Endothelial cell of hepatic sinusoid (primary cell): Measurements from ENCODE around the gene NECTIN1.

Source experiments
- in situ Hi-C: cut with HindIII; loops from 2 replicates; pipeline ENCODE4 v1.10.0; 2017; ENCODE audit warnings: low sequenced_read_pairs

Gene NECTIN1

DNA sequence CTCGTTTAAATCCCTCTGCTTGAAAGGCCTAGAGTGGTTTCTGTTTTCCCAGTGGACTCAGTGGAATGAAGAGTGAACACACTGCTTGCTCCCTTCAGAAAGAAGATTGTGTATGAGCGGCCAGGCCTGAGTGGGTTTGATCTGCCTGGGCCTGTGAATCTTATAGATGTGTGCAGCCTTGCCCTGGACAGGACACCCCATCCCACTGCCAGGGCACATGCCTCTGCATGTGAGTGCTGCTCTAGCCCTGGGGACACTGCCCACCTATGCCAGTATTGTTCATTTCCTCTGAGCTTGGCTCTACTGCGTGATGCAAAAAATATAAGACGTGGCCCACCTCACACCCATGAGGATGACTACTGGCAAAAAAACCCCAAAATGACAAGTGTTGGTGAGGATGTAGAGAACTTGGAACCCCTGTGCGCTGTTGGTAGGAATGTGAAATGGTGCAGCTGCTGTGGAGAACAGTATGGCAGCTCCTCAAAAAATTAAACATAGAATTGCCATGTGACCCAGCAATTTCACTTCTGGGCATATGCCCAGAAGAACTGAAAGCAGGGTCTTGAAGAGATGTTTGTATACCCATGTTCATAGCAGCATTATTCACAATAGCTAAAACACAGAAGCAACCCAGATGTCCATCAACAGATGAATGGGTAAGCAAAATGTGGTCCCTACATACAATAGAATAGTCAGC, 27.3 kb upstream of the NECTIN1 start:
- in situ Hi-C loops, result loop anchor here (10.0 to 25.0 kb wide), 2 partner anchors 92 to 244 kb away; no protein-coding TSS in a partner anchor

DNA sequence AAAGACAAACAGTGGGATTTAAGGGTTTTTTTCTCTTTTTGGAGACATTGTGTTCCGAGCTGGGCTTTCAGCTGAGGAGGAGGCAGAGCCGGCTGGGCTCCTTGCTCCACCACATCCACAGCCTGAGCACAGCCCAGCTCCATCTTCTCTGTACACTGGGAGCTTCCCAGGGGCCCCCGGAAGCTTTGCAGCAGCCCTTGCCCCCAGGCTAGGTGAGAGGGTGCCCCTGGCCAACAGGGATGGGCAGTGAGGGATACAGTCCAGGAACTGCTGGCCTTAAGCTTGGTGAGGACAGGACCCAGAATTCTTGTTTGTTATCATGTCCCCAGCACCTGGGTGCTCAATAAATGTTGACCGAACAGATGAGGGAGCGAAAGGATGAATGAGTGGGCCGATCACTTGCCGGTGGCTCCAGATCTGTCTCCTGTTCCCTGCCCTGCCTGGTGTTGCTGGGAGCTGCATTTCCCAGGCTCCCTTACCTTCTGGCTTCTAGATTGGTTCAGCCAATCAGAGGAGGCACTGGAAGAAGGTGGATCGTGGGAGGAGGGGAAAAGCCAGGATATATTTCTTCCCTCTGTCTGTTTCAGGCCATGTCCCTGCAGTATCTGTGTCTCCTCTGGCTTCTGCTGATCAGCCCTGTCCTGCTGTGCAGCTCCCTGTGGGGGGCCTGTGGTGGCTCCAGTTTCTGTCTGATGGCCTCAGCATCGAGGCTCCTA, 26.5 kb upstream of the NECTIN1 start:
- in situ Hi-C loops, result loop anchor here (10.0 to 25.0 kb wide), 2 partner anchors 91 to 243 kb away; no protein-coding TSS in a partner anchor

DNA sequence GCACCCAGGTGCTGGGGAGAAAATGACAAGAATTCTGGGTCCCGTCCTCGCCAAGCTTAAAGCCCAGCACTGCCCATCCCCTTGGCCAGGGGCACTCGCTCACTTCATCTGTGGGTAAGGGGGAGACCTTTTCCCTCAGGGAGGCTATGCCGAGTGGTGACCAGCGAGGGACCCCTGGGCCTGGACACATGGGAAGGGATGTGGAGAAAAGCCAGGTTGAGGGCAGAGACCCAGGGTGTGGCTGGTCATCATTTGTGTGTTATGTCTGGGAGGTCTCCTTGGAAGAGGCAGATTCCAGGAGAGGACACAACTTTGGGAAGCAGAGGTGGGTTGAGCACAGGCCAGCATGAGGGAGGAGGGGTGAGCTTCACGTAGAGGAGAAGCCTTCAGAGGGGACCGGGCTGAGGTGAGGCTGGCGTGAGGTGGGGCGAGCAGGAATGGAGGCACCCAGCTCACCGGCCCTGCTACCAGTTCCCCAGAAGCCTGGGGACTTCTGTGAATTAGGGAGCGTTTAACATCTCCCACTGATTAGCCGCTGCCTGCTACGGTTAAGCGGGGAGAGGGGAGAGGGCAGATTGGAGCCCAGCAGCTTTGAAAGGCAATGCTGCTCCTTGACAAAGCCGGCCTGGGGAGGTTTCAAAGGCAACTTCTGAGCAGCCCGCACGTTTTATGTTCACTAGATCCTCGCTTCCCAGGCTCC, 25.8 kb upstream of the NECTIN1 start:
- in situ Hi-C loops, result loop anchor here (10.0 to 25.0 kb wide), 2 partner anchors 90 to 243 kb away; no protein-coding TSS in a partner anchor

DNA sequence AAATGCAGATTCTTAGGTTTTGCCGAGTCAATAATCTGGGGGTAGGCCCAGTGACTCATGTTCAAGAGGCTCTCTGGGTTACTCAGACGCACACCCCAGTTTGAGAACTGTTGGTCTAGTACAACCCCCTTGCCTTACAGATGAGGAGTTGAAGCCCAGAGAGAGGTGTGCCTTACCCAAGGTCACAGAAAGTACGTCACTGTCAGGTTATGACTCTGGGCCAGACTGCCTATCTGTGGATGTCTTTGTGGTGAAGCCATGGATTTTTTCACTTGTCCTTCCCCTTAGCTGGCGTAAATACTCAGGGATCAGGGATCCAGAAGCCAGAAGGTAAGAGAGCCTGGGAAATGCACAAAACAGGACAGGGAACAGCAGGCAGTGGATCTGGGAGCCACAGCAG, 25.2 kb upstream of the NECTIN1 start:
- in situ Hi-C loops, result loop anchor here (10.0 to 25.0 kb wide), 2 partner anchors 89 to 242 kb away; no protein-coding TSS in a partner anchor

DNA sequence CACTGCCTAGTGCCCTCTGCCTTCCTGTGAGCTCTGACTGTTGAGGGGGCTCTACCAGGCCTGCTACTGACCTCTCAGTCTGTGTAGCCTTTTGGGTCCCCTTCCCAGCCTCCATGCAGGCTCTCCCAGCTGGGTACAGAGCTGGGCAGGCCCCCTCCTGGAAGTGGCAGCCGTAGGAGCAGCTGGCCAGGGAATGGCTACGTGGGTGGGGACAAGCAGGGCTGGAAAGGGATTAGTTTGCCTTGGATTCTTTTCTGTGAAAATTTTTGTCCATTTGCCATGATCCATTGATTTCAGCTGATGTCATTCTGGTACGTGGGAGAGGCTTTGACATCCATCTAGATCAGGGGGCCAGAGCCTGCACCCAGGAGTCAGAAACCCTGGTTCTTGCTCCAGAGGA, 23.9 kb upstream of the NECTIN1 start:
- in situ Hi-C loops, result loop anchor here (10.0 to 25.0 kb wide), 2 partner anchors 88 to 241 kb away; no protein-coding TSS in a partner anchor

DNA sequence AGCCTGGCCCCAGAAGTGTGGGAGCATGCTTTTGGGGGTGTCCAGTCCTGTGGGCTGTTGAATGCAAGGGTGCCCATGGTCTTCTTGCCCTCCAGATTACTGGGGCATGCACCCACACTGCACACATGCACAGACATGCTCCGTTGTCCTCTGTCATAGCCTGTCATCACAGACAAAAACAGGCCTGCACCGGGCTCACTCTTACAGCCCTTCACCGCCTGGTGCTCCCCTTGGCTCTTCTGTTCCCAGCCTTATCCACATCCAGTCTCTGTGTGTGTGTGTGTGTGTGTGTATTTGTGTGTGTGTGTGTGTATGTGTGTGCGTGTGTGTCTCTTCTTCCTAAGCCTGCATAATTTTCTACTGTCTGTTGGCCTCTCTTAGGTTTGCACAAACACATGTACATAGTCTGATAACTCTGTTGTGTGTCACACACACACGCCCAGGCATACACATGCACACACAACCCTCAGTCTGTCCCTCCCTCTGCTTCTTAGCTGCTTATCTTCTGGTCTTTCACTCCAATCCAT, 23.4 kb upstream of the NECTIN1 start:
- in situ Hi-C loops, result loop anchor here (10.0 to 25.0 kb wide), 2 partner anchors 88 to 240 kb away; no protein-coding TSS in a partner anchor

DNA sequence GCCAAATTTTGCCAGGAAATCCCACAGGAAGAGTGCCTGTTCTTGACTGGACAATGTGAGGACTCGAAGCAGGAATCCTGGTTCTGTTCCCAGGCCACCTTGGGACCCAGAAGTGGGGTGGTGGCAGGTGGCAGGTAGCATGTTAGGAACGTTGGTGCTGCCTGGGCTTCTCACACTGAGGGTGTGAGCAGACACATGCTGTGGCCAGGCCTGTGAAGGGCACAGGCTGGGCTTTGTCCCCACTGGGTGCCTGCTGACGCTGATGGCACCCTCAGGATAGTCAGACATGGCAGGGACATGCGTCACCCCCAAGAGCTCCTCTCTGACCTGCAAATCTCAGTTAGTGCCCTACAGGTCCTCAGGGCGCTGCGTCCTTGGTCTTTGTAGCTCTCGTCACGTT, 21.1 kb upstream of the NECTIN1 start:
- in situ Hi-C loops, result loop anchor here (10.0 to 25.0 kb wide), 2 partner anchors 85 to 238 kb away; no protein-coding TSS in a partner anchor

DNA sequence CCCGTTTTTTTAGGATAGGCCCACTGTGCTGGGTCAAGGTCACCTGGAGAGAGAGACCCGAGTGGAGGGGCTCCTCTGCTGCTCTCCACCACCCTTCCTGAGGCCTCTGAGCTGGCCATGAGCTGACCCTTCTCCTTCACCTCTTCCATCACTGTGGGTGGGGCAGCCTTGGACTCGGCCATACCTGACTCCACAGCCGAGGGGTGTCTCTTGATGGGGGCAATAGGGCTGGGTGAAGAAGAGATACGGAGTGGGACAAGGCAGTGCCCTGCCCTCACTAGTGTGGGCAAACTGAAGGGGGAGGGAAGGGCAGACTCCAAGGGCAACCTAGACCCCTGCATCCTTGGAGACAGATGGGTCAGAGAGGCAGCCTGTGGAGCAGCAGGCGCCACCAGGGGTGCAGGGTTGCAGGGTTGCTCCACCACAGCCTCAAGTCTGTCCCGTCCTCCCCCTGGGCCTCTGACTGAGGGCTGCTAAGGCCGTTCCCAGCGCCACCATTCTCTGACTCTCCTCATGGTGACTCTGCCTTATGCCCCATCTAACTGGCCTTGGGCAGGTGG, 20.1 kb upstream of the NECTIN1 start:
- in situ Hi-C loops, result no loop called here

DNA sequence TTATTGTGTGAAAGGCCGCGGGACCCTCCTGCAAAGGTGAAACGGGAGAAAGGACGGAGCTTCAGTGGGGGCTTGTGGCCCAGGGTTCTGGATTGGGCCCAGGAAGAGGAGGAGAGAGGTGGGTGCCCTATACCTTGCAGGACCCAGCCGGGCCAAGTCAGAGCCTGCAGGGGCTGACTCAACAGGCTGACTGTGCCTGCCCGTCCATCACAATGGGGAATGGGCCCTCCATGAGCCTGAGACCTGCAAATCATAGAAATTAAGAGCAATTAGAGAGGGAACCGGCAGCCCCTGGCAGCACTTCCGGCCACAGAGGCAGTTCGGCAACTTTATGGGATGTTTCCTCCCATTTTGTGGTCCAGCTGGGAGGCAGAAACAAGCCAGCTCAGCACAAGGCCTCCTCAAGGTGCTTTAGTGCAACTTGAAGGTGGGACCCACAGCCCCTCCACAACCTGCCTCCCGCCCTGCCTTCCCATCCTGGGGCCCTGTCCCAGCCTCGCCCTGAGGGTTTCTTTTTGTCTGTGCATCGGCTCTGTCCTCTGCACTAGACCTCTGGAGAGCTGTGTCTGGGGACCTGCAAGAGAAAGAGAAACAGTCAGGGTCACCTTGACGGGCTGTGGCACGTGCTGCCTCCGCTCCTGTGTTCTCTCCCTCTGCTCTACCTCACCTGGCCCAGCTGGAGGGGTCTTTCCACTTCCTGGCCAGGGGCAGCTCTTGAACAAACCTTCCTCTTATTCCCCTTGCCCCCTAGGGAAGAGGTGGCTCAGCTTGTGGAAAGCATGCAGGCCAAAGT, 19.1 kb upstream of the NECTIN1 start:
- in situ Hi-C loops, result no loop called here

DNA sequence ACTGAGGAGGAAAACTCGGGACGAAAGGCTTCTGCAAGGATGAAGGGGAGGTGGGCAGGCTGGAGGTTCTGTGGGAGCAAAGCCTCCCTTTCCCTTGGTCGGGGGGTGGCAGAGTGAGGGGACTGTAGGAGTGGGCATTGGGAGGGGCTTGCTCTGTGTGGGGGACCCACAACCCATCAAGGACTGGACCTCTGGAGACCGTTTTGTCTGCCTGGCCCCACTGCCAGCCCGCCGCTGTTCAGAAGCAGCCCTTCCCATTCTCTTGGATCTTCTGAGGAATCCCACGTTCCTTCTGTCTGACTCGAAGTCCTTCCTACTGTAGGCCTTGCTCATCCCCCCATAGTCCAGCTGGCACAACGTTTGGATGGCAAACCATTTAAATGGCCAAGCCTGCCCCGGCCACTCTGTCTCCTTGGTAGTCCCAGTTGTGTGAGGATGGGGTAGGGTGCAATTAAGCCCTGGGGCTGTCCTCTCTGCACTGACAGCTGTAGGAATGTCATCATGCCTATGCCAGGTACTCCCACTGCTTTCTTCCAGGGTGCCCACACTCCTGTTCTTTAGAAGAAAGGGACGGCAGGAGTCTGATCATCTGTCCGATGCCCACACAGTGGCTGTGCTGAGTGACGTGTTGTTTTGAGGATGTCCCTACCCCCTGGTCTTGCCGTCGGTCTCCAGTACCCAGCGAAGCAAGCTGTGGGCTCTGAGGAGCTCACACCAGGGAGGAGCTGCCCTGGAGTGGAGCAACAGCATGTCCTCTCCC, 17.0 kb upstream of the NECTIN1 start:
- in situ Hi-C loops, result no loop called here

DNA sequence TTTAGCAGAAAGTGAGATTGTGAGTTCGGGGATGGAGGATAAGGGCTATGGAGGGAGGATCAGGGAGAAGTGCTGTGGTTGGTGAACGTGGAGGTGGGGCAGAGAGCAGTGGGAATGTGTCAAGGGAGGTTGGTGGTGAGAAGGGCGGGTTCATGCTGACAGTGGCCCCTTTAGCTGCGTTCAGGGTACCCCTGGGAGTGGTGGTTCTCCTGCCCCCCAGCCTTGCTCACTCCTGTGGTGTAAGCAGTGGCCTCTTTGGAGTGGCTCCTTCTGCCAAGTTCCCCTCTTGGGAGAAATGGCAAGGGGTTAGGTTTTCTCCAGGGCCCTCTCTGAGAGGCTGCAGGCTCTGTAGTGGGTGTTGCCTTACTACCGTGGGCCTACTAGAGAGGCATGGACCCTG, 16.1 kb upstream of the NECTIN1 start:
- in situ Hi-C loops, result no loop called here

DNA sequence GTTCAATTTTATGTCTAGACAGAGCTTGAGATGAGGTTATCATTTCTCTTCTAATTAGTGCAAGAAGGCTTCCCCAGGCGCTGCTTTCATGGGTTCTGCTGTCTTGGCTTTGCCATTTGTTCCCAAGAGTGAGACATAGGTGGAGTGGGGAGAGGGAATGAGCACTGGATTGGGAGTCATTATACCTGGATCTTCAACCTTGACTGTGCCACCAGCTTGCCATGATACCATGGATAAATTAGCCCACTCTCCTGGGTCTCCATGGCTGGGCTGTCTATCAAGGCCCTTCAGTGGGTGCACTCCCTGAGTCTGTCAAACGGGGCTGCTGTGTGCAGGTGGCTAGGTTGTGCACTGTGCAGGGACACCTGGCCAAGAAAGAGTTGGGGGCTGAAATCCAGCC, 15.6 kb upstream of the NECTIN1 start:
- in situ Hi-C loops, result no loop called here

DNA sequence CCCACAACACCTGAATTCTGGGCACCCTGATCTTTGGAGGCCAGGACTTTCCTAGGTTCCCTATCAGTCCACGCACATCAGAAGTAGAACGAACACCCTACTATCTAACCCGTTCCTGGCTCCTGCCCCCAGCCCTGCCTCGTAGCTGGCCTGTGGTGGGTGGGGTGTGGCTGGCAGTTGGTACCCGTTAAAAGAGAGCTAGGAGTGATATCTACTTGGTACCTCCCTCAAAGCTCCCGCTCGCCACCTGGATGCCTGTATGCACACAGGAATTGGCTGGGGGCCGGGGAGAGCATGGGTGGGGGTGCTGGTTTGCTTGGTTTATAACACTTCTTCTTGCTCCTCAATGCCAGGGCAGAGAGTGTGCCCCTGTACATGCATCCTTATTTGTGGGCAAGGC, 14.0 kb upstream of the NECTIN1 start:
- in situ Hi-C loops, result no loop called here

DNA sequence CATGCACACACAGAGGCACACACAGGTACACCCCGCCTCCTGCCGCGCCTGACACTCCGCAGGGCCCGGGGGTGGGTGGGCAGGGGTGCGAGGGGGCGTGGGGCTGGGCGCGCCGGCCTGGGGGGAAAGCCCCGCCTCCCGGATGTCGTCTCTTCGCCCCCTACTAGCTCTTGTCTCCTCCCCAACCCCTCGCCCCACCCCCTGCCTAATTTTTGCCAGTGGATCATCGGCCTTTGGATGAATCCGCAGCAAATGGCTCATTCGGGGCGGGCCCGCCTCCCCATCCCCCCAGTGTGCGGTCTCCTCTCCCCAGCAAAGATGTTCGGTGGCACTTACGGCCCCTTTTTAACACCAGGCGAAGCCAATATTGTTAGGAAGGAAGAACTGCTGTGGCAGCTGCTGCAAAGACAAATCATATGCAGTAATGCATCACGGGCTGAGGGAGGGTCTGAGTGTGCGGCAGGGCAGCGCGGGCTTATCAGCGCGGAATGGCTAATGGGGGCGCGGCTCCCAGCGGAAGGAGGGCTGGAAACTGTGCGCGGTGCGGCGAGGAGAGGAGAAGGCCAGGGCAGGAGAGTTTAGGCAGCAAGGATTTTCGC, 13.4 kb upstream of the NECTIN1 start:
- in situ Hi-C loops, result no loop called here

DNA sequence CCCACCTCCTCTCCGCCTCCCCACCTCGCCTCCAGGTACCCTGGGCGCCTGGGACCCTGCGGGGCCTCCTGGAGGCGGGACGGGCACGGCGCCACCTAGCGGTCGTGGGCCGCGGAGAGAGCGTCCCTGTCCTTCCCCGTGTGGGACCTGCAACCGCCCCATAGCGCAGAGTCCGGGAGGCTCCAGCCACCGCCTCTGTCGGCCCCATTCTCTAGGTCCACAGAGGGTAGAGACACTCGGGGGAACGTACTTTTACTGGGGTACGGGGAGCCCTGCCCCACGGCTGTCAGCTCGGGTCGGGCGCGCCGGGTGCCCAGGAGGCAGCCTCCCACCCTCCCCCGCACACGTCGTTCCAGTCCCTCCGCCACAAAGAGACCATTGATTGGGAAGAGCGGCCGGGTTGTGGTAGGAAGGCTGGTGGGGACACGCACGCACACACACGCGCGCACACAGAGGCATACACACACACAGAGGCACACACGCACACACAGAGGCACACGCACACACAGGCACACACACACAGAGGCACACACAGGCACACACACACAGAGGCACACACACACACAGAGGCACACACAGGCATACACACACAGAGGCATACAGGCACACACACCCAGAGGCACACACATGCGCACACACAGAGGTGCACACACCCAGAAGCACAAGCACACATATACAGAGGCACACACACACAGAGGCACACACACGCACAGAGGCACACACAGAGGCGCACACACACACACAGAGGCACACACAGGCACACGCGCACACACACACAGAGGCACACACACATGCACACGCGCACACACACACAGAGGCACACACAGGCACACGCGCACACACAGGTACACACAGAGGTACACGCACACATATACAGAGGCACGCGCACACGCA, 12.6 kb upstream of the NECTIN1 start:
- in situ Hi-C loops, result no loop called here

DNA sequence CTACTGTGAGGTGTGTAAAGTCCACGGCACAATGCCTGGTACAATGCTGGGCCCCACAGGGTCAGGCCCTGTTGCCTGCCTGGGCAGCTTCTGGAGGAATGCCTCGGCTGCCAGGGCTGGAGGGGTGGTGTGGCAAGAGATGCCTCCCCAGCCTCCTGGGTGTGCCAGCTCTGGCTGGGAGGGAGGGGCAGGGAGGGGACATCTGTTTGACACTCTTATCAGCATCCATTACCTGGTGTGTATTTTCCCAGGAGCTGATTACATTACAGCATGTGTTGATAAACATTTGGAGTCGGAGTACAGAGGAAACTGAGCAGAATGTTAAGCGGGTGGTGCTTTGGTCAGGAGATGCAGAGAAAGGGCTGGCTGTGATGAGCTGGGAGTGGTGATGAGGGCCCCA, 11.0 kb upstream of the NECTIN1 start:
- in situ Hi-C loops, result no loop called here

DNA sequence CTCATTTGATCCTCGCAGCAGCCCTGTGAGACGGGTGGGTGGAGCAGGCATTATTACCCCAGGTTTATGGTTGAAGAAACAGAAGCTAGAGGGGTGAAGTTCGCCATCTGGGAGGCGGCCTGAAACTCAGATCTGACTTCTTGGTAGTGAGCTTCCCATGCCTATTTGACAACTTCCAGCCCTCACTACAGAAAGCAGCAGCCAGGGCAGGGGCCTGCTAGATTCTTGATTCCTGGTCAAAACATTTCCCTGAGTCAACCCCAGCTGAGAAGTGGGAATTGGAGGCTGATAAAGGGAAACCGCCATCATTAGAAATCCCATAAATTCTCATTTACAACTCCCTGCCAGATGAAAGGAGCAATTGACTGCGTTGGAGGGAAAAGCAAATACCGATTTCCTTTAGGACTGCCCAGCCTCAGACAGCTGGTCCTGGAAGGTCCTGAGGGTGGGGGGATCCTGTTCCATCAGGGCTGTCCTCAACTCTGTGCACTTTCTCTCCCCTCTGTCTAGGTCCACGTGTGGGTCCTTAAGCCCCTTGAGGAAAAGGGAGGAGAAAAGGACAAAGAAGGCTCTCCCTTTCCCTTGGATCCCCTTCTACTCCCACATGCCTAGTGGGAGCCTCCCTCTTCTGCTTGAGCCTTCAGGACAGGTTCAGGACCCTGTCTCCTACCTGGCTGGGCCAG, 10.2 kb upstream of the NECTIN1 start:
- in situ Hi-C loops, result no loop called here
